Hepatocyte (in vitro differentiated cells): Measurements from ENCODE around the gene ZFYVE28. TPM values are rescaled to one million over a fixed set of nuclear protein-coding genes. Genes with fewer than 3 reads are reported as not detected.

Source experiments
- DNase-seq: peaks from one replicate; pipeline ENCODE4 v3.0.0-alpha.2; 2016; ENCODE audit warnings: low spot score
- H2AFZ ChIP-seq: fragments of 200-600 bp; sonication (generic); 2 replicates; pipeline ENCODE4 v1.6.0; 2016; ENCODE audit warnings: antibody characterized with exemption, mild to moderate bottlenecking
- H3K27ac ChIP-seq: fragments of 200-600 bp; sonication (generic); 2 replicates; pipeline ENCODE4 v1.5.1; 2016; ENCODE audit warnings: mild to moderate bottlenecking
- H3K27me3 ChIP-seq: fragments of 200-600 bp; sonication (generic); 2 replicates; pipeline ENCODE4 v1.6.1; 2016
- H3K36me3 ChIP-seq: fragments of 200-600 bp; sonication (generic); replicated peaks from 2 replicates; pipeline ENCODE4 v1.5.1; 2016; ENCODE audit warnings: low read depth; ENCODE audit not compliant: insufficient read depth
- H3K4me1 ChIP-seq: fragments of 200-600 bp; sonication (generic); 2 replicates; pipeline ENCODE4 v1.5.1; 2016; ENCODE audit warnings: mild to moderate bottlenecking, moderate library complexity; ENCODE audit not compliant: insufficient read depth
- H3K4me2 ChIP-seq: fragments of 200-600 bp; sonication (generic); 2 replicates; pipeline ENCODE4 v1.6.0; 2016
- H3K4me3 ChIP-seq: fragments of 200-600 bp; sonication (generic); 2 replicates; pipeline ENCODE4 v1.5.1; 2016; ENCODE audit warnings: mild to moderate bottlenecking
- H3K79me2 ChIP-seq: fragments of 200-600 bp; sonication (generic); 2 replicates; pipeline ENCODE4 v1.6.0; 2017; ENCODE audit warnings: mild to moderate bottlenecking
- H3K9me2 ChIP-seq: fragments of 200-600 bp; sonication (generic); replicated peaks from 2 replicates; pipeline ENCODE4 v1.6.0; 2017; ENCODE audit warnings: mild to moderate bottlenecking; ENCODE audit not compliant: insufficient read depth
- H3K9me3 ChIP-seq: fragments of 200-600 bp; sonication (generic); 2 replicates; pipeline ENCODE4 v1.5.1; 2016; ENCODE audit warnings: low read depth, mild to moderate bottlenecking
- H4K20me1 ChIP-seq: fragments of 200-600 bp; sonication (generic); 2 replicates; pipeline ENCODE4 v1.6.0; 2016; ENCODE audit warnings: mild to moderate bottlenecking; ENCODE audit not compliant: insufficient read depth, poor library complexity, severe bottlenecking
- CTCF ChIP-seq: fragments of 200-600 bp; sonication (generic); IDR thresholded peaks from 2 replicates; pipeline ENCODE4 v1.5.1; 2016; ENCODE audit warnings: antibody characterized with exemption, mild to moderate bottlenecking; ENCODE audit not compliant: poor library complexity
- EZH2 ChIP-seq: fragments of 200-600 bp; sonication (generic); IDR thresholded peaks from 2 replicates; pipeline ENCODE4 v1.6.1; 2016; ENCODE audit warnings: antibody characterized with exemption, mild to moderate bottlenecking, borderline replicate concordance
- EZH2phosphoT487 ChIP-seq: fragments of 200-600 bp; sonication (generic); IDR thresholded peaks from one replicate; pipeline ENCODE4 v1.6.1; 2018; ENCODE audit warnings: antibody characterized with exemption, mild to moderate bottlenecking, low read depth, moderate library complexity; ENCODE audit not compliant: unreplicated experiment, severe bottlenecking
- WGBS: methylation state at CpG from one replicate; pipeline ENCODE4 v1.1.6; 2016; ENCODE audit warnings: low lambda C conversion rate; ENCODE audit errors: missing lambda C conversion rate; 5-methylcytosine and 5-hydroxymethylcytosine counted together
- polyA plus RNA-seq: library from polyadenylated mRNA; unstranded; fragments of >200 nt; fragmentation: Nextera tagmentation; extraction: Ambion mirVana; gene quantifications from 2 replicates; pipeline ENCODE4 v1.2.1, GENCODE V29; 2016
- total RNA-seq: library from RNA; depleted of rRNA; stranded (reverse); fragments of >200 nt; gene quantifications from 2 replicates; pipeline ENCODE4 v1.2.3, GENCODE V29; 2014

Gene ZFYVE28
- total and polyA plus RNA-seq, 2 experiments from 2014 or later: 2.2 to 3.4 TPM

GRCh38 chr4:2318885-2319284 is 99.6 kb downstream of the ZFYVE28 start:
- Histone ChIP-seq H3K27ac (no peak overlapping the region), H4K20me1 (no peaks in the 10 kb centered on the region), H3K4me2 (no peak overlapping the region), H3K9me3 (no peaks in the 10 kb centered on the region), H3K9me2 (no peaks in the 10 kb centered on the region), H2AFZ (no peak overlapping the region), H3K79me2 (no peaks in the 10 kb centered on the region), H3K36me3 (no peaks in the 10 kb centered on the region), H3K27me3 (no peaks in the 10 kb centered on the region), H3K4me1 (peaks cover 3% of the 10 kb centered on the region), H3K4me3 (no peak overlapping the region)
- no peak for DNase-seq
- WGBS: 97% methylated on average over 10 of the region's 10 CpGs
- no peak for TF ChIP-seq EZH2phosphoT487
- no peak for TF ChIP-seq EZH2
- no peak for TF ChIP-seq CTCF

GRCh38 chr4:2318476-2318875 is 100.0 kb downstream of the ZFYVE28 start:
- H3K9me2 ChIP-seq: no peaks in the 10 kb centered on the region

GRCh38 chr4:2313366-2313765 is 105.1 kb downstream of the ZFYVE28 start:
- H3K27me3 ChIP-seq: no peaks in the 10 kb centered on the region
- H3K4me2 ChIP-seq: no peak overlapping the region
- no peaks in the 10 kb centered on the region for H4K20me1 ChIP-seq
- no peaks in the 10 kb centered on the region for H3K79me2 ChIP-seq
- TF ChIP-seq EZH2phosphoT487 (no peak), CTCF (no peak), EZH2 (no peak)
- no peaks in the 10 kb centered on the region for H3K4me1 ChIP-seq
- no peak overlapping the region for H2AFZ ChIP-seq
- no peaks in the 10 kb centered on the region for H3K9me2 ChIP-seq
- H3K4me3 ChIP-seq: no peak overlapping the region
- no peak overlapping the region for H3K27ac ChIP-seq
- 77% methylated on average over 5 of the region's 5 CpGs for WGBS
- no peaks in the 10 kb centered on the region for H3K36me3 ChIP-seq
- no peaks in the 10 kb centered on the region for H3K9me3 ChIP-seq
- DNase-seq: no peak

More at GRCh38 chr4:2318476-2318875, 100.0 kb downstream of the ZFYVE28 start:
- WGBS: 93% methylated on average over 11 of the region's 12 CpGs
- no peaks in the 10 kb centered on the region for H3K9me3 ChIP-seq
- H3K4me1 ChIP-seq: peaks cover 3% of the 10 kb centered on the region
- DNase-seq: no peak
- H2AFZ ChIP-seq: no peak overlapping the region
- H3K27ac ChIP-seq: no peak overlapping the region
- TF ChIP-seq EZH2phosphoT487: no peak
- no peak for TF ChIP-seq CTCF
- TF ChIP-seq EZH2: no peak
- H3K4me3 ChIP-seq: no peak overlapping the region
- no peak overlapping the region for H3K4me2 ChIP-seq
- no peaks in the 10 kb centered on the region for H4K20me1 ChIP-seq
- H3K27me3 ChIP-seq: no peaks in the 10 kb centered on the region
- H3K79me2 ChIP-seq: no peaks in the 10 kb centered on the region
- no peaks in the 10 kb centered on the region for H3K36me3 ChIP-seq

GRCh38 chr4:2306773-2307410 is 111.6 kb downstream of the ZFYVE28 start:
- Histone ChIP-seq H3K4me3 (no peak overlapping the region), H3K9me3 (no peaks in the 10 kb centered on the region), H3K27me3 (no peaks in the 10 kb centered on the region), H2AFZ (no peak overlapping the region), H3K27ac (no peak overlapping the region), H3K79me2 (no peaks in the 10 kb centered on the region), H3K36me3 (no peaks in the 10 kb centered on the region), H4K20me1 (no peaks in the 10 kb centered on the region), H3K4me2 (no peak overlapping the region), H3K9me2 (no peaks in the 10 kb centered on the region), H3K4me1 (no peaks in the 10 kb centered on the region)
- TF ChIP-seq EZH2phosphoT487 (no peak), EZH2 (no peak), CTCF (no peak)
- WGBS: 94% methylated on average over 10 of the region's 10 CpGs
- DNase-seq: no peak
